OCI-LY7 (cell line): ENCODE results near the gene ZNF783.

Experiments
- EZH2phosphoT487 ChIP-seq: fragments of 200-600 bp; sonication (generic); IDR thresholded peaks from 2 replicates; pipeline ENCODE4 v1.6.1; 2018; ENCODE audit warnings: low read depth, borderline replicate concordance, mild to moderate bottlenecking, mixed run types, antibody characterized with exemption, low read length, moderate library complexity, mixed read lengths
- TF ChIP-seq, protein P1 (sequence below): fragments of 200-600 bp; sonication (generic); conservative IDR thresholded peaks from 2 replicates; pipeline ENCODE4 v1.5.1; 2014; ENCODE audit warnings: mild to moderate bottlenecking, antibody characterized with exemption, low read length, moderate library complexity, mixed read lengths

DNA sequence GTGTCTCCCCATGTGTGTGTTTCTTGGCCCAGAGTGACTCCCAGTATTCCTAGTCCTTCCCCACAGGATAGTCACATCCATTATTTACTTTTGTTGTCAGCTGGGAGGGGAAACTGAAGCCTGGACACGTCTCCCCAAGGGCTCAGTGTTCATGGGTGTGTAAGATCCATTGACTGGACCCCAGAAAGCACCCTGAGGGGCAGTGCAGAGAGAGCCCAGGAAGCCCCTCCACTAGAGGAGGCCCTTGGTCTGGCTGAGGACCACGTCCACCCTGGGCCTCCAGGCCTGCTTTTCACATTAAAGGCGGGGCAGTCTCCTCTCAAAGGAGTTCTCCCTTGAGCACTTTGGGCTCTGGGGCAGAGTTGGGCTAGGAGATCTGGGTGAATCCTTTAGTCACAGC is 21.3 kb downstream of the ZNF783 start:
- TF ChIP-seq, protein P1, sequence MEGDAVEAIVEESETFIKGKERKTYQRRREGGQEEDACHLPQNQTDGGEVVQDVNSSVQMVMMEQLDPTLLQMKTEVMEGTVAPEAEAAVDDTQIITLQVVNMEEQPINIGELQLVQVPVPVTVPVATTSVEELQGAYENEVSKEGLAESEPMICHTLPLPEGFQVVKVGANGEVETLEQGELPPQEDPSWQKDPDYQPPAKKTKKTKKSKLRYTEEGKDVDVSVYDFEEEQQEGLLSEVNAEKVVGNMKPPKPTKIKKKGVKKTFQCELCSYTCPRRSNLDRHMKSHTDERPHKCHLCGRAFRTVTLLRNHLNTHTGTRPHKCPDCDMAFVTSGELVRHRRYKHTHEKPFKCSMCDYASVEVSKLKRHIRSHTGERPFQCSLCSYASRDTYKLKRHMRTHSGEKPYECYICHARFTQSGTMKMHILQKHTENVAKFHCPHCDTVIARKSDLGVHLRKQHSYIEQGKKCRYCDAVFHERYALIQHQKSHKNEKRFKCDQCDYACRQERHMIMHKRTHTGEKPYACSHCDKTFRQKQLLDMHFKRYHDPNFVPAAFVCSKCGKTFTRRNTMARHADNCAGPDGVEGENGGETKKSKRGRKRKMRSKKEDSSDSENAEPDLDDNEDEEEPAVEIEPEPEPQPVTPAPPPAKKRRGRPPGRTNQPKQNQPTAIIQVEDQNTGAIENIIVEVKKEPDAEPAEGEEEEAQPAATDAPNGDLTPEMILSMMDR: no peak
- no peak for TF ChIP-seq EZH2phosphoT487
